HG03571 (cell line): ENCODE data around the gene HOXB5.

Experiments used
- ATAC-seq: cut with Tn5 transposase; IDR thresholded peaks from one replicate; pipeline ENCODE4 v1.9.1; 2021; ENCODE audit not compliant: unreplicated experiment

Gene HOXB5

DNA sequence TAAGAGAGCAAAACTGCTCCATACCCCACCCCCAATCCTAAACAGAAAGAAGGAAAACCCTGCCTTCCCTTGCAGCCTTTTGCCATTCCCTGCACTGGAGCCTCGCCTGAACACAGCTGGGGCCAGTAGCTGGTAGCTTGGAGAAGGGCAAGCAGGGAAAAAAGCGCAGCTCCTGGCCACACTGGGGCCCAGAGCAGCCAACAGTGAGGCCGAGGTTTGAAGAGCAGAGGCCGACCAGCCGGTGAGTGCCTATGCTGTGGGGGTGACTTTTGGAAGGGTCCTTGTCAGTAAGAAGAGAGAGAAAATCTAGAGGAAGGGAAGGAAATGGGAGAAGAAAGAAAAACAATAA lies 35.8 kb upstream of the HOXB5 start:
- ATAC-seq, result no peak

DNA sequence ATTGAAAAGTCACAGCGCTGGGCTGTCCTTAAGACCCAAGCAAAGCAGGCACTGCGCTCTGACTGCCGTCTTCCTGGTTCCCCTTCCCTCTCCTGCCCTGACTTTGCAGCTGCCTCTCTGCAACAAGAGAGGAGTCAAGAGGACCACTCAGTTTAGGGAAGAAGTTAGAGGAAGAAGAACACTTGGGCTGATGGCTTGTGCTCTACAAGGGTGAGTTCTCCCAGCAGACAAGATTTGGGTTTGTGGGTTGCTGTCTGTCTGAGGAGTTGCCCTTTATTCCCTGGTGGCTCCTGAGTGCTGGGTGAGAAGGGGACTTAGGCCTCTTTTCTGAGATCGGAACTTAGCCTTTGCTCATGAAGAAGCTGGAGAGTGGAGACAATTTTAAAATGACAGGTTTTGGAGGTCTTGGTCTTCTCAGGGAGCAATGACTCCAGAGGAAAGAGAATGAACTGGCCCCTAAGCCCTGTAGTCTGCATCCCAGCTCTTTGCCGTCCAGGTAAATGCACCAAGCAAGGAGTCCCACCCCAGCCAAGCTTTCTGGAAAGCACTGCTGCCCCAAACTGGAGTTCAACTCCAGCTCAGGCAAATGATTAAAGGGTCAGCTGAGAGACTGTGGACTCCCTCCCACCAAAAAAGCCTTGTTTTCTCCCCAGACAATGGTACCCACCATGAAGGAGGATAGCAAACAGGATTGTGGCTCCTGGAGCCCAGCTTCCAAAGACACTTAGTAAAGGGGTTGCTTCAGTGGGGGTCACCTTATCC lies 35.3 kb upstream of the HOXB5 start:
- ATAC-seq, result no peak

DNA sequence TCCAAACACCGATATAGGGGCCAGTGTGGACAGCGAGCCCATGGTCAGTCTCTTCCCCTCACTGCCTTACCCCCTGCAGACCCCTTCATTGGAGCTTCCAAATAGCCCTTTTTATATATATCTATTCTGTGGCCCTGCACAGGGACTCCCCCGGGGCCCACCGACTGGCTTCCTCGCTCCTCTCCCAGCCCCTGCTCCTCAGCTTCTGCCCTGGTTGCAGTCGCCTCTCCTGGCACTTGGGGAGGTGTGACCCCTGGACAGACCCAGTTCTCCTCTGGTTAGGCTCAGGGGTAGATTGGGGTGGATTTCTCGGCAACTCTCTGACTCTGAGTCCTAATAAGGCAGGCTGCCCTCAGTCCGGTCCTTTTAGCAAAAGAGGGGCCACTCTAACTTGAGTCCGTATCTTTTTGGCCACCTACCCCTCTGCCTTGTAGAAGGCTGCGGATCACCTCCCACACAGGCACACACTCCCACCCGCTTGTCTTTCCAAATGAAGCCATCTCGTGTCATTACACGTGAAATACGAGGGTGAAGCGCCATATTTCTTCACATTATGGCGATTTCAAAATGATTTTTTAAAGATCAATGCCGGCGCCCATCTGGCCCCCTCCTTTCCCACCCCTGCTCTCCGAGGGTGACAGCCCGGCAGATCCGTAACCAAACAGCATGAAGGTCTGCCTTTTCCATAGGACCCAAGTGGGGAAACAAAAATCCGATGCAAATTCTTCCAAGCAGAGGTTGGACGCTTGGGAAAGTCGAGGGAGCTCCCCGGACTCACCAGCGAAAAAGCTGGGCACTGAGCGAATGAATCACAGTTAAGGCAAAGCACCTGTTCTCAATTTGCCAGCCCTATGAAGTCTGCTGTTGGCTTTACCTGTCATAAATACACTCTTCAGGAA lies 34.3 kb upstream of the HOXB5 start:
- ATAC-seq, result no peak

- no peak for ATAC-seq
Measured at GRCh38 chr17:48627118-48627597, 33.6 kb upstream of the HOXB5 start.

GRCh38 chr17:48626245-48627117 lies 32.9 kb upstream of the HOXB5 start, which contains the start of gene HOXB9:
HOXB9 (minus strand) TSS chr17:48626358; CDS start chr17:48626269, 89 bp downstream.
- no peak for ATAC-seq

- ATAC-seq, result no peak
Measured at GRCh38 chr17:48625495-48626244, 32.1 kb upstream of the HOXB5 start.

DNA sequence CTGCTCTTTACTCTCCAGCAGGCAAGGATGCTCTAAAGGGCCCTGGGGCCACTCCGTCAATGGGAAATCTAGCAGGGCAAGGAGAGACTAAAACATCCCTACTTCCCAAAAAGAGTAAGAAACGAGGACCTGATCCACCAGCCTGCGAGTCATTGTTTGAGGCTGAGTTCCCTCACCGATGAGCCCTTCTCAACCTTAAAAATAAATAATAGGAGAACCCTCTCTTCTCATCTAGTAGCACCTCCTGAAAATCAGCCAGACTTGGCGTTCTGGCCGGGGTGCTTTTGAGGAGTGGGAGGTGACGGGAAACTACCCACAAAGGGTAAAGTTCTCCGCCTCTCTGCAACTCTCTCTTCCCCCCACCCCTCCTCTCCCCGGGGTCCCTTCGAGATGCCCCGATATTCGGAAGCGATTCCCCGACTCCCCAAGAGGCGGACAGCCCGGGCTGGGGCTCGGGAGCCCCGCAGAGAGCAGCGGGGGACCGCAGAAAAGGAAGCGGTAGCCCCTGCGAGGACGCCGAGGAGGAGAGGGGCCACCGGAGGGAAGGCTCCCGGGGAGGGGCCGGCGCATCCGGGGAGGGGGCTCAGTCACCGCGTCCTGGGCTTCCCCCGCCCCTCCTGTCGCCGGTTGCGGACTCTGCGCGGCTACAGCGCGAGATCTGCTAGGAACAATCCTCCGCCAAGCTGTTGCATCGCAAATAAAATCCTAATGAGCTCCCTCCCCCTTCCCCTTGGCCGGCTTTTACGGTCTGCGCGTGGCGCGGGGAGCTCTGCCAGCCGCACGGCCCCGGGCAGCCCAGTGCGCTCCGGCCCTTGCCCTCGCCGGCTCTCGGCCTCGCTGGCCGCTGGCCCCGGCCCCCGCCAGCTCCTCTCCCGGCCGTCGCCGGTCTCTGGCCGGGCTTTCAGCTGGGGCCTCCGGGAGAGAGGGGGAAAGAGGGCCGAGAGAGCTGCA lies 31.2 kb upstream of the HOXB5 start:
- ATAC-seq, result no peak

DNA sequence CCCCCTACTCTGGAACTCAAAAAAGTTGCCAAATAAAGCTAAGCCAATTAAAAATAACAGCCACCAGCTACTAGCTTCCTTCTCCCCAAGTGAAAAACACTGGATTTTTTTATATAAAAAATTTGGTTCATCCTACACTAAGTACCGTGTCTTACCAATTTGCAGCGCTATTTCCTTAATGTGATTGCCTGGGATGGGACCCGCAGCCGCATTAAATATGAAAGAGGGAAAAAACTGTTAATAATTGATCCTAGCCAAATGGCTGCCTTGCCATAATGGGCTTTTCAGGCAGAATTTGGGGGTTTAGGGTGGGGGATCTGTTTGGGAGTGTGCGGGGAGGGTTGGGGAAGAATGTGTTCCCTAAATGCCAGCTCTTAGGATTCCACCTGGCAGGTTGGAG lies 30.5 kb upstream of the HOXB5 start:
- ATAC-seq, result no peak

DNA sequence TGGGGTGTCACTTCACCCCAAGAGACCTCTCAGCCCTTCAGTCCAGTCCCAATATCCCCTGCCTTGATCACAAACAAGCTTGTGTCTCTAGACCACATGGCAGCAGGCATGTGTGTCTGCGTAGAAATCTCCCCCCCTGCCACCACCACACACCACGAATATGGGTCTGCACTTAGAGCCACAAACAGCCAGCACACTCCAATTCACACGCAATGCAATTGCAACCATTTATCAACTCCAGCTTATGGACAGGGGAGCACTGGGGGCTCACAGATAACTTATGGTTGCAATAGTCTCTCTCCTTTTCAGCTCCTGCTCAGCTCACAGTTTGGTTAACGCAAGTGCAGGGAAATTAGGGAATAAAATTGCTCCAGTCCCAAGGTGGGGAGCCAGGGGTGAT lies 30.0 kb upstream of the HOXB5 start:
- ATAC-seq, result no peak

- ATAC-seq, result no peak
Measured at GRCh38 chr17:48622857-48623256, 29.3 kb upstream of the HOXB5 start.

GRCh38 chr17:48621410-48622392 lies 28.1 kb upstream of the HOXB5 start:
- no peak for ATAC-seq

DNA sequence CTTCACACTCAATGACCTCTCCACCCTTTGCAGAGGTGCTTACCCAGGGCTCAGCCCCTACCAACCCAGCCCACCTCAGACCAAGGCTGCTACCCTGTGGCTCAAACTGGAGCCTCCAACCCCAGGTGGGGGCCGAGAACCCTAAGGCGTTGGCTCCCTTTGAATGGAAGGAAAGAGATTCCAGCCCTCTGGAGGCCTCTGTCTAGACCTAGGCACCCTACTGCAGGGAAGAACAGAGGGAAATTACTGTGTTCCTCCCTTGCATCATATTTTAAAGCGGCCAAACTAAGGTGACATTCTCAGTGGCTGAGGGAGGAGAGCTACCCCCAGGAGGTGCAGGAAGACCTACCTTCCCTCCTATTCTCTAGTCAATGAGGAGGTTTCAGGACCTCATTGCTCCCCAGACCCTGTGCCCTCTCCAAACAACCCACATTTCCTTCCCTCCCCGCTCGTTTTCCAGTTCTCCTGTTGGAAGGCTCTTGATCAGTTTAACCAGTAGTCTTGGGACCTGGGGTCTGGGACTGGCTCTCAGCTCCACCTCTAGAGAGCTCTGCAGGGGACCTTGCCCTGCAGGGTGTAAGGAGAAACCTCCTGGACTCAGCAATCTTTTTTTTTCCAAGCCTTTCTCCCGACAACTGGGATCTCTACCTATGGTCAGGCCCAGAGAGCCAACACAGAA lies 27.0 kb upstream of the HOXB5 start:
- ATAC-seq, result no peak

- ATAC-seq, result no peak
Measured at GRCh38 chr17:48619826-48620449, 26.4 kb upstream of the HOXB5 start.

GRCh38 chr17:48618256-48618896 lies 24.8 kb upstream of the HOXB5 start:
- no peak for ATAC-seq

DNA sequence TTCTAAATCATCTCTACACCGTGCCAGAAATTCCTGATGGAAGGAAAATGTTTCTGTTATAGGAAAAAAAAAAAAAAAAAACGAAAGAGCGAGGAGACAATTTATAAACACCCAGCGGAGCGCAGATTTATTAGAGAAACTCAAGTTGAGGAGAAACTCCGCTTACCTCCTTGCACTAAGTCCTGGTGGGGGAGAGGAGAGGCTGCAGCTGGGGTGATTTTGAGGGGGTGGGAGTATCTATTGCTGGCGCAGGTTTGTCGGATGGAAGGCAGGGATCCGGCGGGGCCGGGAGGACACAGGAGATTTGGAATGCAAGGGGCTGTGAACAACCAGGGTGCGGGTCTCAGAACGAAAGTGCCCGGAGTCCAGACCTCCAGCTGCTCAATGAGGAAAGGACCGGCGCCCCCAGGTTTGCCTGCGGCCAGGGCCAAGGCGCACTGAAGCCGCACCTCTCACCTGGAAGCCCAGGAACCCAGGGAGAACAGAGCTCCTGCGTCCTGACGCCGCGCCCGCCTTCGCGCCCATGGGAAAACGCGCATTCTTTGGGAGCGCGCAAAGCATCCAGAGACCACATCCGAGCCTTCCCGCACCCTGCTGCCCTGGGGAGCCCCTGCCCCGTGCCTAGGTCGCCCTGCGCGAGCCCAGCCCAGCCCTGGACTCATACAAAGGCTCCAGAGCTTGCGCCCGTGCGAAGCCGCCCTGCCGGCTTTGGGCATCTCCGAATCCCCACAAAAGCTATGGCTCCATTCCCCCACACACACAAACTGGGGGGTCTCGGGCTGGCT lies 24.1 kb upstream of the HOXB5 start:
- no peak for ATAC-seq
